Mucosa of gallbladder (tissue), 1 donor: Measurements from ENCODE around the gene SLC16A13. TPM values are rescaled to one million over a fixed set of nuclear protein-coding genes. Genes with fewer than 3 reads are reported as not detected.
"Not testable (repeated sequence)": the region's sequence is repeated elsewhere in the genome, so short reads cannot be mapped to it uniquely, and the experiment has no call there.

Source experiments
- DNase-seq: peaks from one replicate; pipeline ENCODE4 v3.0.0-alpha.2; 2020; ENCODE audit warnings: low spot score
- total RNA-seq: library from RNA; stranded (reverse); gene quantifications from one replicate; pipeline ENCODE4 v1.2.1, GENCODE V29; 2021
- donor health status: DM: no; HTN: no; CAD: no.

SLC16A13 gene
- total RNA-seq, 1 donor from 2014 or later, result 44.4 TPM

- no peak for DNase-seq
Measured at GRCh38 chr17:7064261-7064660, 28.4 kb downstream of the SLC16A13 start.

DNA sequence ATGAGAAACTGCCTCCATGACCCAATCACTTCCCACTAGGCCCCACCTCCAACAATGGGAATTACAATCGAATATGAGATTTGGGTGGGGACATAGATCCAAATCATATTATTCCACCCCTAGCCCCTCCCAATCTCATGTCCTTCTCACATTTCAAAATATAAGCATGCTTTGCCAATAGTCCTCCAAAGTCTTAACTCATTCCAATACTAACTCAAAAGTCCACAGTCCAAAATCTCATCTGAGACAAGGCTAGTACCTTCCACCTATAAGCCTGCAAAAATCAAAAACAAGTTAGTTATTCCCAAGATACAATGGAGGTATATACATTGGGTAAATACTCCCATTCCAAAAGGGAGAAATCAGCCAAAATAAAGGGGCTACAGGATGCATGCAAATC lies 31.4 kb downstream of the SLC16A13 start:
- no peak for DNase-seq

- DNase-seq, result no peak
Measured at GRCh38 chr17:7068268-7068667, 32.5 kb downstream of the SLC16A13 start.

DNA sequence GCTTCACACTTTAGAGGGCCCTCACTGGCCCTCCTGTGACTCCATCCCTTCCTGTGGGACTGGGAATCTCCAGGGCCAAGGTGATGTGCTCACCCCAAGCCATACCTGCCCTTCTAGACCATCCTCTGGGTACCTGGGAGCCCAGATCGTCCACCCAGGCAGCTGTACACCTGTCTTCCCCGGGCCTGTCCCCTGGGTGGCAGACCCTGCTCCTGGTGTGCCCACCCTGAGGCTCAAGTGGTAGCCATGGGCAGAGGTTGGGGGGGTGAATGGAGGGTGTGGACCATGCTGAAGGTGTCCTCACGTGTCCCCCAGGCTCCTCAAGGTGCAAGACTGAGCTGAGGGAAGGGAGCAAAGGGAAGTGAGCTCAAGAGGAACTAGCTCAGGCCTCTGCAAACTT lies 34.9 kb downstream of the SLC16A13 start:
- no peak for DNase-seq

- no peak for DNase-seq
Measured at GRCh38 chr17:7072406-7072805, 36.6 kb downstream of the SLC16A13 start.

DNA sequence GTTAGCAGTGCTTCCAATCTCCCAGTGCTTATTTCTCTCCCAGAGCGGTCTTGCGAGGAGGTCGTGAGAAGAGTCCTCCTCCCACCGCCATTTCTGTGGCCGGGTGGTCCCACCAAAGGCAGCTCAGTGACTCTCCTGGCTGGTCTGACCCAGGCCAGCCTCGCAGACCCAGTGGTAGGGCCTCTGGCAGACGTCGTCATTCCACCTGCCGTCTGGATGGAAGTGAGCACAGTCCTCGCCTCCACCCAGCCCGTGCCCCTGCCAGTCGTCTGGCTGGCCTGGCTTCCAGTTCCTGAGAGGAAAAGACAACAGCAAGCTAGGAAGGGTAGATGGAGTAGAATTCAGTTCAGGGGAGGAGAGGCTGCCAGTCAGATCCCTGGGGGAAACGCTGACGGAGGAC lies 39.1 kb downstream of the SLC16A13 start:
- DNase-seq, result no peak

DNA sequence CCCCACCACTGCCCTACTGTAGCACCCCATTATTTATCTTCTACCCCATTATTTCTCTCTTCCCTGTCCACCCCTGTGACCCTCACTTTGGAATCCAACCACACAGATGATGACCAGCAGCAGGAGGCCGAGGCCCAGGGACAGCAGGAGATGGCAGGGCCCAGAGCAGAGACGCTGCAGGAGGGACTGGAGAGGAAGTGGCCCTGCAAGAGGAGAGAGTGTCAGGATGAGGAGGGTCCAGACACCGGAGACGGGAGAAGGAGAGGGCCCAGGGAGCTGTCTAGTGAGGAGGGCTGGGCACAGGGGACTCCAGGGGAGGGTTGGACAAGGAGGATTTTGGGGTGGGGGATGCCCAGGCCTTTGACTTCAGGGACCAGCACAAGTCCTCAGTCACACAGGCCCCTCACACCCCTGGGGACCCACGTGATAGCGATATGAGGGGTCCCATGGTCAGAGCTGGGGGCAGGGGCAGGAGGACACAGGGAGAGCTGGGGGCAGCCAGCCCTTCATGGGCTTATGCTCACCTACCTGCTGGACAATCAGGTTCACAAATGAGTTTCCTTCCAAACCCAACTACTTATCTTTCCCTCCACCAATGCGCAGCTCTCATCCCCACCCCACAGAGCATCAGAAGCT lies 42.2 kb downstream of the SLC16A13 start:
- no peak for DNase-seq

DNA sequence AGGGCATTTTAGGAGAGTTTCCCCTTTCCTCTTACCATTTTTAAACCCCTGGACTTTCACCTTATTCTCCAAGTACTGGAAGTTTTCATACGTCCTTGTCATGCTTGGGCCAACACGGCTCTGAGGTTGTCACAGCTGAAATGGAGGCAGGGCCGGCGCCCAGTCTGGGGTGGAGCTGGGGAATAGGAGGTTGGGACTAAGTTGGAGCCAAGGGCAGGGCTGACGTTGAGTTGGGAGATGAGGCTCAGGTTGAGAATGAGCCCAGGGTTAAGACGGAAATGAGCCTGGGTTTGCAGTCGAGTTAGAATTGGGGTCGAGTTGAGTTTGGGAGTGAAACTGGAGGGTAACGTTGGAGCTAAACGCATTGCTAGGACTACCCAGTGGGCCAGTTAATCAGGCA lies 42.9 kb downstream of the SLC16A13 start:
- no peak for DNase-seq

DNA sequence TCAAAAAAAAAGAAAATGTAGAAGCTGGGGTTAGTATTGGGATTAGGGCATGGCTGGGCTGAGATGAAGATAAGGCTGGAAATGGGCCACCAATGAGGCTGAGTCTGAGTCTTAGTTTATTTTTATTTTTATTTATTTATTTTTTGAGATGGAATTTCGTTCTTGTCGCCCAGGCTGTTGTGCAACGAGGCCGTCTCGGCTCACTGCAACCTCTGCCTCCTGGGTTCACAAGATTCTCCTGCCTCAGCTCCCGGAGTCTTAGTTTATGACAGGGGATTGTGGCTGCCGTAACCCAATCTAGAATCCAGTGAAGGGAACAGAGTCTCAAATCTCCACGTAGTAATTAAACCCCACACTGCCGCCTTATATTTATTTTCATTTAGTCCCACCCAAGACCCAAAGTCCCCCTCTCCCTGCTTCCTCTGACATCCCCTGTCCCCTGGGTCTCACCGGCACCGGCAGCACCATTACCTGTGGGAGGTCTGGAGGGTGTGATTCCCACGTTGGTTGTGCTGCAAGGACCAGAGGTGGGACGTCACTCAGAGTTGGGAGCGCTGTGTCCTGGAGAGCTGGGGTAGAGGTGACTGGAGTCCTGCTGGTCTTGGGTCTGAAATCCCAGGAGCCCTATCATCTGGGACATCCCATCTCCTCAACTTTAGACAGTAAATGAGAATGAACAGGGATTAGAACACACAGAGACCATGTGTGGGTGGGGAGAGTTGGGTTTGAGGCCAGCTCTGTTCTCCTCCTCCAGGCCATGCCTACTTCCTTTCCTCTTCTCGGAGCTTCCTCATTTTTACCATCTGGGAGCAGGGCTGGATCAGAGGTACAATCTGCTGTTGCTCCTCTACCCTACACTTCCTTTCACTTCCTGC lies 44.0 kb downstream of the SLC16A13 start, which contains the start of gene CLEC10A:
Gene CLEC10A (minus strand): TSS at position 671 of the 875 bp plus-strand sequence. CDS start 1,439 bp downstream, outside the sequence.
- DNase-seq, result no peak

DNA sequence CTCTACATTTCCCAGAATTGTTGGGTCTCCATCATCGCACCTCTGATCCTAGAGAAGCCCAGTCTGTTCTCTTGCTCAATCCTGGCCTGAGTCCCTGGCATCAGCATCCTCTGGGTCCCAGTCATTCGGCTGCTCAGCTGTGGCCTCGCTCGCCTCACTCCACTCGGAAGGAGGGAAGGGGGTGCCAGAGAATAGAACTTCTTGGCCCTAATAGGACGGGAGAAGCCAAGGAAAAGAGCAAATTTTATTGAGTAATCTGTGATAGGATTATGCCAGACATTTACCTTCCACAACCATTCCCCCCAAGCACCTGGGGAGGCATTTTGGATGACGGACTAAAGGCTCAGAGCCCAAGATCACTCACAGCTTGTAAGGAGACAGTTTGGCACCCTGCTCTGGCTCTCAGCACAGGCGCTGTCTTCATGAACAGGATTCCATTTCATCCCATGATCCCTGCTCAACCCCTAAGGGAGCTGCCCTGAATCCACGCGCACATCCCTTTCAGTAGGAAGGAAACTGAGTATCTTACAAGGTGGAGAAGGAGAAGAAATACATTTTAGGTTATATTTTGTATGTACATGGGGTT lies 44.7 kb downstream of the SLC16A13 start:
- DNase-seq, result peak; percentile 22

- no peak for DNase-seq
Measured at GRCh38 chr17:7081341-7082062, 45.7 kb downstream of the SLC16A13 start.

DNA sequence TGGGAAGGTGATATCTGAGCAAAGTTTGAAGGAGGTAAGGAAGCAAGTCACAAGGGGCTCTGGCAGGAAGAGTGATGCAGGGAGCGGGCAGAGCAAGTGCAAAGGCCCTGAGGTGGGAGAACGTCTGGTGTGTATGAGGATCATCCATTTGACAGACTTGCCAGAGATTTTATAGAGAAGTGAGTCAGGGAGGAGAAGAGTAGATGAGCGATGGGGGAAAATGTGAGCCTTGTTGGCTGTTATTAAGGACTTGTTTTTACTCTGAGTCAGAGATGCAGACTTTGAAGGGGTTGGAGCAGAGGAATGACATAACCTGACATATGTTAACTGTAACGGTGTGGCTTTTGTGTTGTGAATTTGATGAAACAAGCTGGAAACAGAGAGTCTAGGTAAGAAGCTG lies 47.8 kb downstream of the SLC16A13 start:
- DNase-seq, result no peak

- no peak for DNase-seq
Measured at GRCh38 chr17:7084088-7084487, 48.3 kb downstream of the SLC16A13 start.

DNA sequence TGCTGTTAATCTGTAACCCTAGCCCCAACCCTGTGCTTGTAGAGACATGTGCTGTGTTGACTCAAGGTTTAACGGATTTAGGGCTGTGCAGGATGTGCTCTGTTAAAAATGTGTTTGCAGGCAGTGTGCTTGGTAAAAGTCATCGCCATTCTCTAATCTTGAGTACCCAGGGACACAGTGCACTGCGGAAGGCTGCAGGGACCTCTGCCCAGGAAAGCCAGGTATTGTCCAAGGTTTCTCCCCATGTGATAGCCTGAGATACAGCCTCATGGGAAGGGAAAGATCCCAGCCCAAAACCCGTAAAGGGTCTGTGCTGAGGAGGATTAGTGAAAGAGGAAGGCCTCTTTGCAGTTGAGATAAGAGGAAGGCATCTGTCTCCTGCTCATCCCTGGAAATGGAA lies 52.6 kb downstream of the SLC16A13 start:
- DNase-seq, result not testable (repeated sequence)

GRCh38 chr17:7089570-7089969 lies 53.8 kb downstream of the SLC16A13 start:
- not testable (repeated sequence) for DNase-seq

Other genes with a start within 250 kb of the SLC16A13 start
- not detected for gene TEKT1, start 204.3 kb upstream of the SLC16A13 start, total RNA-seq
- gene ALOX12, start 40.0 kb upstream of the SLC16A13 start, total RNA-seq, result not detected
- 228 TPM for gene RNASEK, start 23.4 kb upstream of the SLC16A13 start, total RNA-seq
- gene BCL6B, start 13.0 kb upstream of the SLC16A13 start, total RNA-seq, result 6.2 TPM
- gene SLC16A11, start 8.1 kb downstream of the SLC16A13 start, total RNA-seq, result 4.5 TPM
- gene CLEC10A, start 44.2 kb downstream of the SLC16A13 start, total RNA-seq, result 8.3 TPM
- 45.5 TPM for gene ASGR2, start 78.8 kb downstream of the SLC16A13 start, total RNA-seq
- gene ASGR1, start 143.4 kb downstream of the SLC16A13 start, total RNA-seq, result 5.0 TPM
- gene DLG4, start 183.8 kb downstream of the SLC16A13 start, total RNA-seq, result 36.5 TPM
- gene ACADVL, start 183.9 kb downstream of the SLC16A13 start, total RNA-seq, result 914 TPM
- gene DVL2, start 198.5 kb downstream of the SLC16A13 start, total RNA-seq, result 60.9 TPM
- gene PHF23, start 203.4 kb downstream of the SLC16A13 start, total RNA-seq, result 32.3 TPM
- 587 TPM for gene GABARAP, start 206.4 kb downstream of the SLC16A13 start, total RNA-seq
- 107 TPM for gene CTDNEP1, start 215.7 kb downstream of the SLC16A13 start, total RNA-seq
- 47.9 TPM for gene ELP5, start 216.2 kb downstream of the SLC16A13 start, total RNA-seq
- 248 TPM for gene CLDN7, start 226.5 kb downstream of the SLC16A13 start, total RNA-seq
- gene SLC2A4, start 245.7 kb downstream of the SLC16A13 start, total RNA-seq, result 7.6 TPM